Endothelial cell of umbilical vein (primary cell): ENCODE measurements around the gene GNA12. TPM values are rescaled to one million over a fixed set of nuclear protein-coding genes. Genes with fewer than 3 reads are reported as not detected.

Experiments
- BruUV-seq: library from RNA; stranded (reverse); fragments of 400-500 nt; replicated peaks from 2 replicates; lab custom pipeline; 2021; lab: Mats Ljungman, UMichigan
- CTCF ChIA-PET: fragments of 300-600, 350-600 bp; sonication (Branson Sonifier 250); formaldehyde crosslinking; loops from one replicate; lab custom pipeline; 2021; ENCODE audit warnings: antibody characterized with exemption, inconsistent platforms; lab: Charles Lee
- POLR2A ChIA-PET: fragments of 300-600, 350-600 bp; sonication (Branson Sonifier 250); formaldehyde crosslinking; loops from one replicate; lab custom pipeline; 2021; ENCODE audit warnings: antibody characterized with exemption, inconsistent platforms; lab: Charles Lee
- DNase-seq: peaks from one replicate; pipeline ENCODE4 v3.0.0-alpha.2; 2011; ENCODE audit warnings: low read depth, low spot score
- FAIRE-seq: peaks from 2 replicates; lab custom pipeline; 2011; peaks lifted over from hg19 to GRCh38; lab: Jason Lieb, UNC
- H2AFZ ChIP-seq: 2 replicates; pipeline ENCODE4 v1.6.0; 2012; ENCODE audit warnings: low read depth, low read length, control low read depth, inconsistent platforms
- H3K27ac ChIP-seq: 2 replicates; pipeline ENCODE4 v1.5.1; 2011; ENCODE audit warnings: low read depth, mild to moderate bottlenecking, control low read depth, low read length, moderate library complexity; ENCODE audit not compliant: insufficient read depth
- H3K27me3 ChIP-seq, 2 experiments: 2 replicates each; pipeline versions ENCODE4 v1.6.0 to v1.6.1; 2011; ENCODE audit warnings: low read length in 2 of 2, mixed read lengths in 1 of 2; ENCODE audit not compliant: control insufficient read depth in 2 of 2, insufficient read depth in 2 of 2
- H3K36me3 ChIP-seq, 2 experiments: 2 replicates in 1 of 2; 3 replicates in 1 of 2; pipeline ENCODE4 v1.5.1; 2011; ENCODE audit warnings: low read length in 2 of 2, mild to moderate bottlenecking in 1 of 2, moderate library complexity in 1 of 2; ENCODE audit not compliant: control insufficient read depth in 2 of 2, insufficient read depth in 2 of 2; ENCODE audit errors: extremely low read depth in 1 of 2
- H3K4me1 ChIP-seq: 3 replicates; pipeline ENCODE4 v1.5.1; 2011; ENCODE audit warnings: mild to moderate bottlenecking, low read length; ENCODE audit not compliant: control insufficient read depth, insufficient read depth; ENCODE audit errors: extremely low read depth
- H3K4me2 ChIP-seq: 2 replicates; pipeline ENCODE4 v1.6.1; 2011; ENCODE audit warnings: low read length, control low read depth, mixed read lengths; ENCODE audit not compliant: insufficient read depth
- H3K4me3 ChIP-seq, 3 experiments: fragments of 200-600 bp in 1 of 3; sonication (generic), shearing (Covaris generic) in 1 of 3; replicated peaks in 1 of 3; 2 replicates each; pipeline ENCODE4 v1.5.1; 2011 to 2016; ENCODE audit warnings: control low read depth in 3 of 3, low read length in 3 of 3, mild to moderate bottlenecking in 2 of 3, inconsistent platforms in 1 of 3, low read depth in 1 of 3, moderate library complexity in 1 of 3; ENCODE audit not compliant: insufficient read depth in 1 of 3
- H3K79me2 ChIP-seq: 2 replicates; pipeline ENCODE4 v1.6.0; 2012; ENCODE audit warnings: low read length, inconsistent platforms; ENCODE audit not compliant: control insufficient read depth, insufficient read depth
- H3K9ac ChIP-seq: replicated peaks from 2 replicates; pipeline ENCODE3; 2011; ENCODE audit warnings: low read length, control low read depth; ENCODE audit not compliant: insufficient read depth; ENCODE audit errors: extremely low read depth
- H3K9me1 ChIP-seq: replicated peaks from 3 replicates; pipeline ENCODE4 v1.6.0; 2011; ENCODE audit warnings: mild to moderate bottlenecking, low read length; ENCODE audit not compliant: control insufficient read depth, insufficient read depth; ENCODE audit errors: extremely low read depth
- H3K9me3 ChIP-seq: replicated peaks from 2 replicates; pipeline ENCODE4 v1.5.1; 2012; ENCODE audit warnings: low read length, inconsistent platforms; ENCODE audit not compliant: control insufficient read depth, insufficient read depth
- H4K20me1 ChIP-seq: replicated peaks from 2 replicates; pipeline ENCODE3; 2011; ENCODE audit warnings: mild to moderate bottlenecking, low read length; ENCODE audit not compliant: control insufficient read depth, insufficient read depth; ENCODE audit errors: extremely low read depth
- EZH2 ChIP-seq: IDR thresholded peaks from 2 replicates; pipeline ENCODE4 v1.6.1; 2012; ENCODE audit warnings: borderline replicate concordance, low read depth, mild to moderate bottlenecking, moderate library complexity, low read length, inconsistent platforms; ENCODE audit not compliant: severe bottlenecking
- FOS ChIP-seq: IDR thresholded peaks from 2 replicates; pipeline ENCODE4 v1.6.1; 2011; ENCODE audit warnings: mild to moderate bottlenecking, low read length, moderate library complexity, borderline replicate concordance; ENCODE audit not compliant: insufficient read depth
- GATA2 ChIP-seq: IDR thresholded peaks from 2 replicates; pipeline ENCODE4 v1.7.0; 2011; ENCODE audit warnings: low read depth, mild to moderate bottlenecking, moderate library complexity, mixed read lengths, low read length; ENCODE audit not compliant: insufficient read length, insufficient read depth
- JUN ChIP-seq: IDR thresholded peaks from 2 replicates; pipeline ENCODE4 v1.6.1; 2011; ENCODE audit warnings: borderline replicate concordance, low read depth; ENCODE audit not compliant: insufficient read length, insufficient read depth
- MAX ChIP-seq: IDR thresholded peaks from 2 replicates; pipeline ENCODE4 v1.6.1; 2011; ENCODE audit not compliant: insufficient read depth, insufficient read length
- MYC ChIP-seq: IDR thresholded peaks from one replicate; pipeline ENCODE4 v1.6.1; 2011; ENCODE audit warnings: mild to moderate bottlenecking, low read depth, low read length
- POLR2A ChIP-seq: IDR thresholded peaks from 2 replicates; pipeline ENCODE4 v1.6.1; 2012; ENCODE audit warnings: low read depth, mild to moderate bottlenecking, control low read depth, low read length
- POLR2AphosphoS5 ChIP-seq: IDR thresholded peaks from 2 replicates; pipeline ENCODE4 v1.6.1; 2012; ENCODE audit warnings: low read depth, mild to moderate bottlenecking, control low read depth, low read length, moderate library complexity; ENCODE audit not compliant: insufficient read depth
- dilution Hi-C: fragments of 300-500 bp; cut with MboI; formaldehyde crosslinking; loops from one replicate; pipeline ENCODE4 v1.15.0; 2019; ENCODE audit warnings: low sequenced_read_pairs; ENCODE audit not compliant: extremely low pct_ligation_motif_present
- intact Hi-C: fragments of 100-400 bp; cut with micrococcal nuclease; formaldehyde crosslinking; loops from one replicate; pipeline ENCODE4 v1.10.0; 2022
- polyA plus RNA-seq, 4 experiments: library from polyadenylated mRNA; depleted of rRNA in 3 of 4; stranded (reverse) in 3 of 4; unstranded in 1 of 4; fragments of >200 nt; gene quantifications; 2 replicates each; pipeline versions ENCODE4 v1.2.1 to v1.2.3, GENCODE V29; 2011 to 2012; ENCODE audit warnings: missing spikeins in 1 of 4
- total RNA-seq: library from RNA; stranded (reverse); gene quantifications from 2 replicates; pipeline ENCODE4 v1.2.3, GENCODE V29; 2021
- TF ChIP-seq, protein P1 (sequence below), 2 donors: IDR thresholded peaks; 1 replicate in 1 of 2; 2 replicates in 1 of 2; pipeline ENCODE4 v1.5.1; 2011; ENCODE audit warnings: low read length in 2 of 2, mild to moderate bottlenecking in 2 of 2, moderate library complexity in 2 of 2, control low read depth in 1 of 2, inconsistent platforms in 1 of 2, low read depth in 1 of 2; ENCODE audit not compliant: insufficient read depth in 1 of 2; ENCODE audit errors: extremely low read depth in 1 of 2

GNA12 gene
- total and polyA plus RNA-seq, 2 donors (not counting 3 experiments of a cell fraction or from before 2014, with no cell fraction given), result 63.0 to 75.1 TPM

DNA sequence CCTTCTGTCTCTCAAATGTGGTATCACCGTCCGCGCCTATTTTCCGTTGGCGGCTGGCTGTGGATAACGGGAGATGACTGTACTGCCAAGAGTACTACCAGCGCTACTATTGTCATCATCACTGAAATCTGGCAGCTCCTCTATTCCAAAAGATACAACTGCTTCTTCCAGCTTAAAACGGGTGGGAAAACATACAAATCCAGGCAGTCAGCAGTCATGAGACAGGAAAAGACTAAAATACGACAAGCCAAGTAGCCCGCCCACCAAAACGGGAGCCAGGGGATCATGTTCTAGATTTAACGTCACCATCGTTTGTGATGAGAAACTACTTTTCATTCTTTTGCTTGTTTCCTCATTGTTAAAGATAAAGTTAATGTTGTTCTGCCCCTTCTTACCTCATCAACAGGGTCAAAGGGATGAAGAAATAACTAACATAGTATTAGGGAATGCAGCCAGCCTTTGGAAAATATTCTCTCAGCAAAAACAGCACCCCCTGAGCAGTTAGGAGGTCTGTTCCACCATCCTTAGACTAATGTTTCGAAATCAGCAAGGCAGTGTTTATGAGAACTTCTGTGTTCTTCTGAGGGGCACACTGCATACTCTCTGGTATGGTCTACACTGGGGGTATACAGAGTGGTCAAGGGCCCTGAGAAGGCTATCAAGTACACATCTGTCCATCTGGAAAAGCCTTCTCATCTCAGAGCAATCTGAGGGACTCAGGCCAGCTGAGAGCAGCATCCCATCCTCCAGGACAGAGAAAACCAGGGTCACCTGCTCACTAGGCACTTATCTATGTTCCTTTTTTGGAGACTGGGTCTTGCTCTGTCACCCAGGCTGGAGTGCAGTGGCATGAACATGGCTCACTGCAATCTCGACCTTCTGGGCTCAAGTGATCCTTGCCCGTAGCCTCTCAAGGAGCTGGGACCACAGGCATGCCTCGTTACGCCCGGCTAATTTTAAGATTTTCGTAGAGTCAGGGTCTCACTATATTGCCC lies 47.5 kb downstream of the GNA12 start:
- POLR2A ChIA-PET, result no interaction called here
- CTCF ChIA-PET, result interaction anchor here (1.0 to 1.9 kb wide), 4 partner anchors 8 to 24 kb away, joined by 3 to 6 read pairs (median 4); no protein-coding TSS in a partner anchor
- peaks cover 10 to 16% of the 10 kb centered on the region in 2 experiments for H3K36me3 ChIP-seq

More for the DNA sequence above, 47.5 kb downstream of the GNA12 start:
- H3K4me2 ChIP-seq, result peak overlapping the region; percentile 63
- no peaks in the 10 kb centered on the region for H3K9me3 ChIP-seq
- no peak overlapping the region for H3K9ac ChIP-seq
- peak; percentile 91 for DNase-seq
- BruUV-seq, result no TSS peak
- TF ChIP-seq POLR2A (no peak), FOS (no peak), EZH2 (no peak), GATA2 (no peak), MAX (no peak), POLR2AphosphoS5 (no peak), MYC (no peak), JUN (no peak)
- TF ChIP-seq, protein P1, sequence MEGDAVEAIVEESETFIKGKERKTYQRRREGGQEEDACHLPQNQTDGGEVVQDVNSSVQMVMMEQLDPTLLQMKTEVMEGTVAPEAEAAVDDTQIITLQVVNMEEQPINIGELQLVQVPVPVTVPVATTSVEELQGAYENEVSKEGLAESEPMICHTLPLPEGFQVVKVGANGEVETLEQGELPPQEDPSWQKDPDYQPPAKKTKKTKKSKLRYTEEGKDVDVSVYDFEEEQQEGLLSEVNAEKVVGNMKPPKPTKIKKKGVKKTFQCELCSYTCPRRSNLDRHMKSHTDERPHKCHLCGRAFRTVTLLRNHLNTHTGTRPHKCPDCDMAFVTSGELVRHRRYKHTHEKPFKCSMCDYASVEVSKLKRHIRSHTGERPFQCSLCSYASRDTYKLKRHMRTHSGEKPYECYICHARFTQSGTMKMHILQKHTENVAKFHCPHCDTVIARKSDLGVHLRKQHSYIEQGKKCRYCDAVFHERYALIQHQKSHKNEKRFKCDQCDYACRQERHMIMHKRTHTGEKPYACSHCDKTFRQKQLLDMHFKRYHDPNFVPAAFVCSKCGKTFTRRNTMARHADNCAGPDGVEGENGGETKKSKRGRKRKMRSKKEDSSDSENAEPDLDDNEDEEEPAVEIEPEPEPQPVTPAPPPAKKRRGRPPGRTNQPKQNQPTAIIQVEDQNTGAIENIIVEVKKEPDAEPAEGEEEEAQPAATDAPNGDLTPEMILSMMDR (IDR thresholded peaks at IDR 0.05; ENCODE audit: extremely low read depth in 1 of 2, insufficient read depth in 1 of 2, low read depth in 1 of 2, low read length in 2 of 2), result no peak
- dilution Hi-C loops (no loop called here), intact Hi-C loops (no loop called here)
- no peaks in the 10 kb centered on the region for H3K9me1 ChIP-seq
- H3K27me3 ChIP-seq, result no peaks in the 10 kb centered on the region
- peaks cover 8% of the 10 kb centered on the region for H4K20me1 ChIP-seq
- no peak overlapping the region for H2AFZ ChIP-seq
- peaks cover 16% of the 10 kb centered on the region for H3K4me1 ChIP-seq
- peak; percentile 62 for FAIRE-seq
- H3K4me3 ChIP-seq, result peak overlapping the region in 1 of 3 experiments; percentile 9
- H3K27ac ChIP-seq, result peak overlapping the region; percentile 24
- H3K79me2 ChIP-seq, result peaks cover 44% of the 10 kb centered on the region
